Iris pigment epithelial cell (primary cell): ENCODE data around the gene BRMS1.
"Not testable (repeated sequence)": the region's sequence is repeated elsewhere in the genome, so short reads cannot be mapped to it uniquely, and the experiment has no call there.

Experiments
- DNase-seq: peaks from one replicate; pipeline ENCODE4 v3.0.0-alpha.2; 2011; ENCODE audit warnings: low read depth

The BRMS1 gene

DNA sequence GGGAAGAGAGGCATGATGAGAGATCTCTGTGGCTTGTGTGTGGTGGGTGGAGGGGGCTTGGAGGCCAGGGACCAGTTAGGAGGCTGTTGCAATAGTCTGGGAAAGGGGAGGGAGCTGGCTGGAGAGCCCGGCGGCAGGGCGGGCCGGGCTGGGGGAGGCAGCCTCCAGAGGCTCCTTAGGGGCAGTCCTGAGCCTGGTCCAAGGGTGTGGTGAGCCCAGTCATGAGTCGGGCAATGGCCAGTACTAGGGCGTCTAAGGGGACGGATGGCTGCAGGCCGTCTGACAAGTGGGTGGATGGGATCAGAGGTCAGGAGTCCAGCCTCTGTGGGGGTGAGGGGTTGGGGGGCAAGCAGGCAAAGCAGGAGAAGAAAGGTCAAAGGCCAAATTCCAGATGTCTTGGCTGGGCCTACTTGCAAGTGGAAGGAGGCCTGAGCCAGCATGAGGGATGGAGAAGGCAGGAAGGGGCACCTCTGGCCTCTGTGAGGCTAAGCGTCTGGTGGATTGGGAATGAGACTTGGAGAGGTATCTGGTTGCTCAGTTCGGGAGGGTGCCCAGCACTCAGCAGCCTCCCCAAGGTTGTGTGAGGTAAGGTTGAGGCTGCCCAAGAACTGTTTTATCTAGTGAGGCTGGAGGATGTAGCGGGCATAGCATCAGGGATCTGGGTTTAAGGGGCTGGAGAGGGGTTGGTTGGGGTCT, 22.0 kb downstream of the BRMS1 start:
- no peak for DNase-seq

DNA sequence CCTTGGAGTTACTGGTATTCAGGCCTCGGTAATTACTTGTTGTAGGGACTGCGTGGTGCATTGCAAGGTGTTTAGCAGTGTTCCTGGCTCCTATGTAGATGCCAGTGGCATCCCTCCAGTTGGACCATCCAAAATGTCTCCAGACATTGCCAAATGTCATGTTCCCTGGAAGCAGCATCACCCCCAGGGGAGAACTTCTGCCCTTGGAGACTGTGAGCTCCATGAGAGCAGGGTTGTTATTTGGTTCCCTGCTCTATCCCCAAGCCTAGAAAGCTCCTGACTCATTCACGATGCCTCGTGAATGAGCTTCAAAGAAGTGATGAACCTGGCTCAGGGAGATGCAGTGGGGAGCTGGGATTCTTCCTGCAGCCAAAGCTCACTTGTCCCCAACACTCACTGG, 23.3 kb downstream of the BRMS1 start:
- DNase-seq = no peak

DNA sequence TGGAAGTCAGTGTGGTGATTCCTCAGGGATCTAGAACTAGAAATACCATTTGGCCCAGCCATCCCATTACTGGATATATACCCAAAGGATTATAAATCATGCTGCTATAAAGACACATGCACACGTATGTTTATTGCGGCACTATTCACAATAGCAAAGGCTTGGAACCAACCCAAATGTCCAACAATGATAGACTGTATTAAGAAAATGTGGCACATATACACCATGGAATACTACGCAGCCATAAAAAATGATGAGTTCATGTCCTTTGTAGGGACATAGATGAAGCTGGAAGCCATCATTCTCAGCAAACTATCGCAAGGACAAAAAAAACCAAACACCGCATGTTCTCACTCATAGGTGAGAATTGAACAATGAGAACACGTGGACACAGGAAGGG, 24.2 kb downstream of the BRMS1 start:
- not testable (repeated sequence) for DNase-seq

DNA sequence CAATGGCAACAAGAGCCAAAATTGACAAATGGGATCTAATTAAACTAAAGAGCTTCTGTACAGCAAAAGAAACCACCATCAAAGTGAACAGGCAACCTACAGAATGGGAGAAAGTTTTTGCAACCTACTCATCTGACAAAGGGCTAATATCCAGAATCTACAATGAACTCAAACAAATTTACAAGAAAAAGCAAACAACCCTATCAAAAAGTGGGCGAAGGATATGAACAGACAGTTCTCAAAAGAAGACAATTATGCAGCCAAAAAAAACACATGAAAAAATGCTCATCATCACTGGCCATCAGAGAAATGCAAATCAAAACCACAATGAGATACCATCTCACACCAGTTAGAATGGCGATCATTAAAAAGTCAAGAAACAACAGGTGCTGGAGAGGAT, 24.6 kb downstream of the BRMS1 start:
- DNase-seq = not testable (repeated sequence)

DNA sequence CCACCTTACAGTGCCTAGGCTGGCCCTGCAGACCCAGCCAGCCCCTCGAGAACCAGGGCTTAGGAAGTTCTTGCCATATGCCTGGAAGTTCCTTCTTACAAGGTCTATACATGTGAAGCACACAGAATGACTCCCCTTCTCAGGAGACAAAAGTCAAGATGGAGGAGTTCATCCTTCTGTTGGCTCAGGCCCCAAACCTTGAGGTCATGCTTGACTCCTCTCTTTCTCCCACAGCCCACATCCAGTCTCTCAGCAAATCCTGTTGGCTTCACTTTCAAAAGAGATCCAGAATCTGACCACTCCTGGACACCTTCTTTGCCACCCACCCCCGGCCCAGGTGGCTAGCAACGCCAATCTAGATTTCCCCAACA, 26.3 kb downstream of the BRMS1 start:
- peak; percentile 63 for DNase-seq

DNA sequence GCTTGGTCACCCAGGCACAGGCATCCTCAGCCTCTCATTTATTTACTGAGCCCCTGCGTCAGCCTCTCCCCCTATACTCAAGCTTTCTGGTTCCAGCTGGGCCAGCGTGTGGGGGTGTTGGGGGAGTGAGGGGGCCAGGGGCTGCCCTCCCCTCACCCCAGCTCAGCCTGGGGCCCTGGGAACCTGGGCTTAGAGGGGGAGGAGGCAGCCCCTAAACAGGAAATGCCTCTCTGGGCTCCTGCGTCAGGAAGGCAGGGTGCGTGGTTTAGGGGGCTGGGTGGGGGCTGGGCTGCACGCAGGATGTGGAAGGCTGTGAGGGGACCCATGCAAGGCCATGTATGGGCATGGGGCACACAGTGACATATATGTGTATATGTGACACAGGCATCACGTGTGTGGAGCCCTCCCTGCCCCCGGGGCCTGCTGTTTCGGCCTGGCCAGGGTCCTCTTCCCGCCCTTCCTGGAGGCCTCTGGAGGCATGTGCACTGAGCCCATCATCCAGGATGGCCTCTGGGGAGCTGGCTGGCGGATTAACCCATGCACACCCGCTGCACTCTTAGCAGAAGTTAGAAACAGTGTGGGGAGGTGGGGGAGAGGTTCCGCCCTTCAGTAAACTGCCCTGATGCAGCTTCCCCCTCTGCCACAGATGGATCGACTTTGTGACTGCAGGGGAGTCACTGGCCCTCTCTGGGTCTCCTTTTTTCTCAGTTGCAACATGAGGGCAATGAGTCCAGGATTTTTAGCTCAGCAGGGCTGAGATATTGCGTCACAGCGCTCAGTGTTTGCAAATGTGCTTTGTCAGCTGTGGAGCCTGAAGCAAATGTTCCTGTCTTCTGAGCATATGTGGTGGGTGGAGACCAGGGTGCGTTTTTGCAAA, 26.9 kb downstream of the BRMS1 start:
- DNase-seq = peak; percentile 94

DNA sequence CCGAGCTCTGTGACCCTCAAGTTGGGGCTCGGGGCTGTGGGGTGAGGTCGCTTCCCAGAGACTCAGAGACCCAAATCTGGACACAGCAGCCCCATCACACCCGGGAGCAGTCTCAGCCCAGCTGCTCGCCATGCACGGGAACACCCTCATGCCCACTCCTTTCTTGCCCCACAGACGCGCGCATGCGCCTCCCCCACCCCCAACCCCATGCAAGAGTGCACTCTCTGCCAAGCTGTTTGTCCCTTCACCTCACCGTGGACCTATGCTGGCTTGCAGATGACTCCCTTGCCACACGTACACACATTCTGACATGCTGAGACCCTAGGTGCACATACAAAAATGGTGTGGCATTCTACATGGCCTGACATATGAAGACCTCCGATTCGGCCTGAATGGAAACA, 27.6 kb downstream of the BRMS1 start:
- peak; percentile 66 for DNase-seq

DNA sequence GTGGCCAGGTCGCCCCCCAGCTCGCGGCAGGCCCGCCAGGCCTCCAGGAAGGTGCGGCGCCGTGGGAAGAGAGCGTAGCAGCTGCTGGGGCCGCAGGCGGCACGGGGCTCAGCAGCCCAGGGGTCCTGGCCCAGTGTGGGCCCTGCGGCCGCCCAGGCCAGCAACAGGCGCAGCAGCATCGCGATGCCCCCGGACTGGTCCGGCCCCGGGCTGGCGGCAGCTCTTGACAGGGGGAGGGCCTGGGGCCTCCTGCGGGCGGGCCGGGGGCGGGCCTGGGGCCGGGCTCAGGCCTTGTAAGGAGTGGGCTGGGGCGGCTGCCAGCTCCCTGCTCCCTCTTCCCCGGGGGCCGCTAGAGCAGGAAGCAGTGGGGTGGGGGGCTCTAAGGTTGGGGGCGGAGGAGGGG, 28.1 kb downstream of the BRMS1 start, which contains the start of gene CD248:
TSS of gene CD248 (minus strand) at position 196 of the 403 bp plus-strand sequence. CDS start at position 179, 17 bp downstream.
- peak; percentile 78 for DNase-seq

DNA sequence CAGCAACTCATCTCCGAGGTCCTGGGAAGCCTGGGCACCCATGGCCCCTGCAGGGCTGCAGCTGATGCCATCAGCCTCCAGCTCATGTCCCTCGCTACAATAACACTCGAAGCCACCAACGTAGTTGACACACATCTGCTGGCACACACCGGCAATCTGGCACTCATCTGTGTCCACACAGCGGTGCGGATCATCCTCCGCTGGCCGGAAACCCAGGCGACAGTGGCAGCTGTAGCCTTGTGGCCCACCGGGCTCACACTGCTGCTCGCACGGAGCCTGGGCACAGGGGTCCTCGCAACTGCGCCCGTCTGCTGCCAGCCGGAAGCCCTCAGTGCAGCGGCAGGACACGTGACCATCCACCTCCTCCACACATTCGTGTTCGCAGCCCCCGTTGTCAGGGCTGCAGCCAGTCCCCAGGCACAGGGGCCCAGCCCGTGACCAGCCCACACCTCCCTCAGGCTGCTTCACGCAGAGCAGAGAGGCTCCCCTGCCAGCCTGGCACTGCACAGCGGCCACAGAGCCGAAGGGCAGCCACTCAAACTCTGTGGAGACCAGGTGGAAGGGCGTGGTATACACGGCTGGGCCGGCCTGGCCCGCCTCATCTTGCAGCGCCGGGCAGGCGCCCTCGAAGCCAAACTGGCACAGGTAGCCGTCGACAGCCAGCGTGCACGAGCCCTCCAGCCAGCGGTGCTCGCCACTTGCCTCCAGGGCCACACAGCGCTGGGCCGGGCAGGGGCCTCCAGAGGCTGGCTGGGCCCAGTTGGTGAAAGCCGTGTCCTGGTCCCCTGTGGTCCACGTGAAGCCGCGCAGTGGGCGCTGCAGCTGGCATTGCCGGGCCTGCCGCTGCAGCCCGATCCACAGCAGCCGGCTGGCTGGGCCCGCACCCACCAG, 28.7 kb downstream of the BRMS1 start:
- no peak for DNase-seq

DNA sequence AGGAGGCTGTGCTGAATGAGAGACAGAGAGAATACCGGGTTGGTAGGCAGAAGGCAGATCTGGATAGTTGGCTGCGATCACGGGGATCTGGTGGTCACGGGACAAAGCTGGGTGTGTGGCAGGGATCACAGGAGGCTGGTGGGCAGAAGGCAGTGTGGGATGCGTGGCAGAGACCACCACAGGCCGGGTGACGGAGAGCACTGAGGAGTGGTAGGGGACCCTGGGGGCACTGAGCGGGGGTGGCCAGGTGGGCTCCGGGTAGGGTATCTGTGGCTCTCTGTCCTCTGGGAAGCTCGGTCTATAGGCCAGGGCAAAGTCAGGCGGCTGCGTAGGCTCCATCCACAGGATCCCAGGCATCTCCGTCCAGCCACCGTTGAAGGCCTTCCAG, 29.4 kb downstream of the BRMS1 start:
- DNase-seq = no peak

DNA sequence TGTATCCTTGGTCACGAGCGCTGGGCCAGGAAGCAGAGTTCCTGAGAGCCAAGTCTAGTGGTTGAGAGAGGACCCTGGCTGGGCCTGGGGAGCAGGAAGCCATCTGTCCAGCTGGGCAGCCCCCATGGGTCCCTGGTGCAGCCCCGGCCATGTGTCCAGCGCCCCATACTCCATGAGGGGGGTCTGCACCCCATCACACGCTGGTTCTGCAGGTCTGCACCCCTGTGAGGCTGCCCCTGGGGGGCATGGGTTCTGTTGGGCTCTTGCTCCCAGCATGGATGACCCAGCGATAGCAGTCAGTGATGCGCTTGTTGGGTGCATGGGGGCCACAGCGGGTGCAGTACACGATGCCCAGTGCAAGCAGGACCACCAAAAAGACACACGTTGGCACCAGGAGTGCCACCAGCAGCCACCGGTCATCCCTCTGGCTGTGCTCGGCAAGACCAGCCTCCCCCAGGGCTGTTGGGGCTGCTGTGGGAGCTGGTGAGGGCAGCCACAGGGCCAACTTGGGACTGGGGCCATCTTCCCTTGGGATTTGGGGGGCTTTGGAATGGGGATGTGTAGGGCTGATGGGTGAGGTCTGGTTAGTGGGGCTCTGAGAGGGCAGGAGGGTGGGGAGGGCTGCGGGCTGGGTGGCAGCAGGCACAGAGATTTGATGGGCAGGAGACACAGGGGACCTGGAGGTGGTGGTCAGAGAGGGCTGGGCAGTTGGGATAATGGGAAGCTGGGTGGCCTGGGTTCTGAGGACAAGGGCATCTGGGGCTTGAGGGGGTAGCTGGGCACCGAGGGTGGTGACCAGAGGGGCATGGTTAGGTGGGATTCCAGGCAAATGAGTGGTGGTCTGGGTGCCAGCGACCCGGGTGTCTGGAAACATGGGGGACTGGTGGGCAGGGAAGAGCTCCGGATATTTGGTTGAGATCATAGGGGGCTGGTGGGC, 30.1 kb downstream of the BRMS1 start:
- DNase-seq = no peak

DNA sequence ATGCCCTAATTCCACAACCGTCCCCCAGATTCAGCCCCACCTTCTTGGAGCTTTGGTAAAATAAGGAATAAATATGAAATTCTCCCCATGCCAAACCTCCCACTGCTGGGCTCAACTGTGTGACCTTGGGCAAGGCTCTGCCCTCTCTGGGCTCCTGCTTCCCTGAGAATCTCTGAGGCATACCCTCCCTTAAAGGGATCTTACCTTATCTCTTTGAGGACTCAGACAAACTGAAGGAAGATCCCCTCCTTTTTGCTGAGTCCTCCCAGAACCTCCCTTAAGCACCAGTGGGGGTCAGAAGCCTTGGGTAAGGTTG, 30.8 kb downstream of the BRMS1 start:
- DNase-seq = no peak

DNA sequence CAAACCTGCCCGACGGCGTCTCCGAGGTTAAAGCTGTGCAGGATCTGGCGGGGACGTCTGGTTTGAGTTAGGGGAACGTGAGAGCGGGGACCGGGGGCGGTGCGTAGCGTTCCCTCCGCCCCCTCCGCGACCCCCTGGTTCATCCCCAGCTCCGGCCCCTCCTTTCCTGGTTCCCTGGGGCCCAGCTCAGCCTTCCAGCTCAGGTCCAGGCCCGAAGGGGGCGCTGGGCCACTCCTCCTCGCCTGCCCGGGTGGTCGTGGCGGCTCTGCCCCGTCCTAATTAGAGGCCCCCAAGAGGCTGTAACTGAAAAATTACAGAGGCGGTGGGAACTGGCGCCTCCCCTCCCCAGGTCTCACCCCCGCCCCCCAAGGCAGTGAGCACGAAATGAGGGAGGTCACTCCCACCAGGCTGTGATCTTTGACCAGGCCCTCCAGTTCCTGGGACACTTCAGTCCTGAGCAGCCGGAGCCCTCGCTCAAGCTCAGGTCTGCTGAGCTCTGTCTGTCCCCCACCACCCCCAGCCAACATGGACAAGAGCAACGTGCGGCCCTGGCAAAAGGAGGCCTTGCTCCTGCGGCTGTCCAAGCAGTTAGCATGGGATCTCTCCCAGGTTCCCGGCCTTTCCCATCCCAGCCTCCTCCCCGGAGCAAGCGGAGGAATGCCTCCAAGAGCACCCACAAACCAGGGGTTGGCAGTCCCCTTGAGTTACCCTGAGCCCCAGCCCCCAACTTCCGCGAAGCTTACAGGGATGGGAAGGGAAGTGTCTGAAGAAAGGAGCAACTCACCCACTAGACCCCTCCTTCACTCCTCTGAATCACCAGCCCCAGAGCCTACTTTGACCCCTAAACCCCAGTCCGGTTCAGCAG, 31.4 kb downstream of the BRMS1 start:
- peak; percentile 42 for DNase-seq

DNA sequence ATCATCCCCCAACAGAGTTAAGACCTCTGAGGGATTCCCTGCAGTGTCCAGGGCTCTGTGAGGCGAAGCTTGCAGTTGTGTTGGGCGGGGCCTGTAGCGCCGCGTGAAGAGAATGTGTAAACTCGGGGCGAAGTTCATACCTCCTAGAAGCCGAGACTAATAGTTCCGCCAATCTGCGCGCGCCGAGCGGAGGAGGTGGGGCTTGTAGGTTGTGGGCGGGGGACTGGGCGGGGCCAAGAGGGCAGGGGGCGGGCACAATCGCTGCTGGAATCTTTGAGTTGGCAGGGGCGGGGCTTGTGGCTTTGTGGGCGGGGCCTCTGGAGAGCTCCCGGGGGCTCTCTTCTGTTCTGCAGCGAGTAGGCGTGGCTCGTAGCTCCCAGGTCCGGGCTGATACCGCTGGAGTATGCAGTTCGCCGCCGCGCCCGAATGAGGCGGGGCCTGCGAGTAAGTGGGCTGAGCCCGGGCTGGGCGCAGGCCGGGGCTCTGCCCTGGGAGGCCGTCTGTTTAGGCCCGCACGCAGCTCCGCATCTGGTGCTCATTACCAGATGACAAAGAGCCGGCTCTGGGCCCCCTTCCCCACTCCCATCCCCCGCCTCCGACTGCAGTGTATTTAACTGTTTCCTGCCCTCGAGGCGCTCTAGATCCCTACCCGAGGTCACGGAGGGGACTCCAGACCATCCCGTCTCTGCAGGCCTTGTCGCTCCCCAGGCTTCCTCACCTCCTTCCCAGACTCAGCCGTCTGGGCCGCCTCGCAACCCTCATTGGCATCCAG, 32.2 kb downstream of the BRMS1 start:
- DNase-seq = peak; percentile 99

DNA sequence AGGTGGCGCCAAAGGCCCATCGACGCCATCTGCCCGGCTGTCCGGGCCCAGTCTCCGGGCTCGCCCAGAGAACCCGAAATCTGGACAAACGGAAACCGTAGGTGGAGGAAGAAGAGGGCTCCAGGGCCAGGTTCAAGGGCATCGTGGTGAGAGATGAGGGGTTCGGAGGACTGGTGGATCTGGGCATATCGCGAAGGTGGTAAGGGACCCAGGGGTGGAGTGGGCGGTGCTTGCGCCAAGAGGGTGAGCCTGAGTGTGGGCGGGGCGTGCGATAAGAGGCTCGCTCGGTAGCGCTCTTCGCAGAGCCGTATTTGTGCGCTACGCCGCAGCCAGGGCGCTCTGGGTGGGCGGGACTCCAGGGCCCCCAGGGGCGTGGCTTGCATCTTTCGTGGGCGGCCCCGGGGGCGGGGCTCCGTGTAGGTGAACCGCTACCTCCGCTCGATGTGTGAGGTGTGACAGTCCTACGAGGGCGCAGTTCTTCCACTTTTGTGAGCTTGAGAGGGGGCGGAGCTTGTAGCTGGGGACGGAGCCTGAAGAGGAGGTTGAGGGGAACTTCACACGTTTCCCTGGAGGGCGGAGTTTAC, 32.8 kb downstream of the BRMS1 start:
- peak; percentile 93 for DNase-seq

DNA sequence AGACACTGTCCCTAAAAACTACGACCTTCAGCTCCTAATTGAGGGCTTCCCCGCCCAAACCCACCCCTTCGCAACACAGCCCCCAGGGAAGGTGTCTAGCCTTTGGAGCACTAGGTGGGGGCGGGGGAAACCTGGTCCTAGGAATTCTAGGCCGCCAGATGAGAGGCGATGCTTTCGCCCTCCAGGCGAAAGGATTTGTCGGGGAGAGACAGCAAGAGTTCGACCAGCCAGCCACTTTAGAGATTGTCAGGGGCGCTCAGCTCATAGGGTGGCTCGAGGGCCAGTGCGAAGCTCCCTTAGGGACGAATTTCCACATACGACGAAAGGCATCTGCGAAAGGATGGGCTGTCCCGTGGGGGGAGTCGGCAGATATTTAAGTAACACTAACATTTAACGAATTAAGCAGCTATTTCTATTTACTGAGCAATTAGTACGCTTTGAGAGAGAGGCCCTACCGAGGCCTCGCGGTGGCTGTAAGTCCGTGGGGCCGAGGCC, 33.4 kb downstream of the BRMS1 start:
- no peak for DNase-seq

DNA sequence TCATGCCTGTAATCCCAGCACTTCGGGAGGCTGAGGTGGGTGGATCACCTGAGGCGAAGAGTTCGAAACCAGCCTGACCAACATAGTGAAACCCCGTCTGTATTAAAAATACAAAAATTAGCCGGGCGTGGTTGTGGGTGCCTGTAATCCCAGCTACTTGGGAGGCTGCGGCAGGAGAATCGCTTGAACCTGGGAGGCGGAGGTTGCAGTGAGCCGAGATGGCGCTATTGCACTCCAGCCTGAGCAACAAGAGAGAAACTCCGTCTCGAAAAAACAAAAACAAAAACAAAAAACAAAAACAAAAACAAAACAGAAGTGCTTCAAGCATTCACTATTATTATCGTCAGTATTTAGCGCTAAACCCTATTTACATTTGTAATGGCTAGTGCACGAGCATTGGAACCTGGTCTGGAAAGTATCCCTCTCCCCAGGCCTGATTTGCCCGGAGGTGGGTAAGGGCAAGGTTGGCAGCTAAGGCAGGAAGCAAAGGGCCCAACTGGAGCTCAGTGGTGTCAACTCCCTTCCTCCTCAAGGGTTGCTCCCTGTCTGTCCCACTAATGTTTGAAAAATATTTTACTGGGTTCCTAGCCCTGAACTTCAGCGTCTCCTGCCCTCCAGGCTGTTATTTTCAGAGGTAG, 34.0 kb downstream of the BRMS1 start:
- not testable (repeated sequence) for DNase-seq

DNA sequence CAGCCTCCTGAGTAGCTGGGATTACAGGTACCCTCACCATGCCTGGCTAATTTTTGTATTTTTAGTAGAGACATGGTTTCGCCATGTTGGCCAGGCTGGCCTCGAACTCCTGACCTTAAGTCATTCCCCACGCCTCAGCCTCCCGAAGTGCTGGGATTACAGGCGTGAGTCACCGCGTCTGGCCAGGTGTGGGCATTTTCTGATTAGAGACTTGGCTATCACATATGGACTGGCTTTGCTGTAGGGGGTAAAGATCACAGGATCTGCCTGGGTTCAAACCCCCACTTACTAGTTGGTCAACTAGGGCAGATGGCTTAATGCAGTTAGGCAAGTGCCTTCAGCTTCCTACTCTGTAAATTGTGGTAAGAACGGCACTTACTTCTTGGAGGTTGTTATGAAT, 34.6 kb downstream of the BRMS1 start:
- DNase-seq = no peak

DNA sequence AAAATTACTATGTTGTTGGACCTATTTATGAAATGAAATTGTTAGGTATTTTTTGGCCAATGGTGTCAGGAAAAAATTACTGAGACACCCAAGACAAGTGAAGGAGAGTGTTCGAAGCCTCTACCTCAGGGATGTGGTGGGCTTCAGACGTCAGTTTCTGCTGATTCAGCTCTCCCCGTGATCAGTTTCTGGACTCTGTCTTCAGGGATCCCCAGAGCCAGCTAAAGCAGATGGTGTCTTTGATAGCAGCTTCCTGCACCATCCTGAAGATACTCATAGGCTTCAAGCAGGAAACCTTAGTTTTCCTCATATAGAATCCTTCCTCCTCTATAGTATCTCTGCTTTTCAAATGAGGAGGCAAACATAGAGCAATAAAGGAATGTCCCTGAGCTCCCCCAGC, 35.4 kb downstream of the BRMS1 start:
- DNase-seq = no peak
